GM12878 (cell line): ENCODE data around the gene TMSB10. TPM values are rescaled to one million over a fixed set of nuclear protein-coding genes. Genes with fewer than 3 reads are reported as not detected.

Source experiments
- ATAC-seq: fragments of 200-7000 bp; cut with Tn5 transposase; 3 replicates; pipeline ENCODE4 v1.9.1; 2020; ENCODE audit warnings: mild to moderate bottlenecking, moderate library complexity
- BruUV-seq: library from RNA; stranded (reverse); fragments of 400-500 nt; replicated peaks from 2 replicates; lab custom pipeline; 2021; lab: Mats Ljungman, UMichigan
- CTCF ChIA-PET: fragments of 300-600 bp; sonication (Branson Sonifier 250); formaldehyde crosslinking; extraction: SDS; loops from one replicate; lab custom pipeline; 2021; ENCODE audit warnings: inconsistent platforms; lab: Yijun Ruan, JAX
- POLR2A ChIA-PET: fragments of 350-600 bp; formaldehyde crosslinking; extraction: SDS; loops from one replicate; lab custom pipeline; 2021; ENCODE audit warnings: inconsistent platforms; lab: Charles Lee
- RAD21 ChIA-PET: fragments of 300-600 bp; sonication (Branson Sonifier 250); formaldehyde crosslinking; loops from one replicate; lab custom pipeline; 2023; ENCODE audit warnings: antibody characterized with exemption; ENCODE audit not compliant: unreplicated experiment; lab: Charles Lee
- SMC1A ChIA-PET: fragments of 300-600 bp; sonication (Branson Sonifier 250); formaldehyde crosslinking; loops from one replicate; lab custom pipeline; 2023; ENCODE audit not compliant: unreplicated experiment, uncharacterized antibody; lab: Charles Lee
- DNase-seq: peaks from one replicate; pipeline ENCODE4 v3.0.0-alpha.2; 2011; ENCODE audit warnings: low read depth, low spot score
- FAIRE-seq: peaks from 3 replicates; lab custom pipeline; 2011; peaks lifted over from hg19 to GRCh38; lab: Jason Lieb, UNC
- H2AFZ ChIP-seq: 2 replicates; pipeline ENCODE4 v1.6.0; 2011; ENCODE audit warnings: low read depth, low read length, control low read depth; ENCODE audit not compliant: control insufficient read depth
- H3K27ac ChIP-seq: 2 replicates; pipeline ENCODE4 v1.5.1; 2011; ENCODE audit warnings: control low read depth; ENCODE audit not compliant: control insufficient read depth, insufficient read depth
- H3K27me3 ChIP-seq, 2 experiments: replicated peaks in 1 of 2; 2 replicates each; pipeline versions ENCODE4 v1.6.0 to v1.6.1; 2011; ENCODE audit warnings: low read length in 1 of 2; ENCODE audit not compliant: control insufficient read depth in 2 of 2, insufficient read depth in 2 of 2
- H3K36me3 ChIP-seq, 2 experiments: 2 replicates each; pipeline ENCODE4 v1.5.1; 2011; ENCODE audit warnings: low read length in 1 of 2; ENCODE audit not compliant: control insufficient read depth in 2 of 2, insufficient read depth in 2 of 2
- H3K4me1 ChIP-seq: 2 replicates; pipeline ENCODE4 v1.6.1; 2011; ENCODE audit warnings: mild to moderate bottlenecking, low read length, moderate library complexity, mixed read lengths; ENCODE audit not compliant: control insufficient read depth, insufficient read depth
- H3K4me2 ChIP-seq: 2 replicates; pipeline ENCODE4 v1.6.0; 2011; ENCODE audit warnings: control low read depth; ENCODE audit not compliant: control insufficient read depth, insufficient read depth
- H3K4me3 ChIP-seq: fragments of 200-600 bp; sonication (generic); 2 replicates; pipeline ENCODE4 v1.5.1; 2016
- H3K79me2 ChIP-seq: 2 replicates; pipeline ENCODE4 v1.6.0; 2011; ENCODE audit warnings: low read length; ENCODE audit not compliant: control insufficient read depth, insufficient read depth
- H3K9ac ChIP-seq: 2 replicates; pipeline ENCODE4 v1.8.0; 2011; ENCODE audit warnings: low read length, control low read depth, mixed read lengths; ENCODE audit not compliant: control insufficient read depth, insufficient read depth
- H3K9me3 ChIP-seq: replicated peaks from 3 replicates; pipeline ENCODE4 v1.5.1; 2011; ENCODE audit warnings: mild to moderate bottlenecking, low read length; ENCODE audit not compliant: control insufficient read depth, insufficient read depth
- H4K20me1 ChIP-seq: 2 replicates; pipeline ENCODE4 v1.6.0; 2011; ENCODE audit not compliant: control insufficient read depth, insufficient read depth
- BCLAF1 ChIP-seq: fragments of 450-650 bp; IDR thresholded peaks from 2 replicates; pipeline ENCODE4 v1.6.1; 2017; ENCODE audit warnings: antibody characterized with exemption, mild to moderate bottlenecking, moderate library complexity
- BRCA1 ChIP-seq: IDR thresholded peaks from 2 replicates; pipeline ENCODE4 v1.6.1; 2011; ENCODE audit warnings: low read depth, low read length, improper control_type of control experiment
- EZH2 ChIP-seq: IDR thresholded peaks from 2 replicates; pipeline ENCODE4 v1.6.1; 2012; ENCODE audit warnings: low read depth, mild to moderate bottlenecking, control low read depth, inconsistent platforms, low read length, borderline replicate concordance; ENCODE audit not compliant: control insufficient read depth
- NFYA ChIP-seq: IDR thresholded peaks from 2 replicates; pipeline ENCODE4 v1.6.1; 2011; ENCODE audit warnings: low read depth, mild to moderate bottlenecking, low read length, improper control_type of control experiment, borderline replicate concordance
- POLR2AphosphoS5 ChIP-seq: IDR thresholded peaks from 2 replicates; pipeline ENCODE4 v1.6.1; 2011; ENCODE audit warnings: mild to moderate bottlenecking, low read length, inconsistent platforms
- RB1 ChIP-seq: fragments of 450-650 bp; formaldehyde crosslinking; IDR thresholded peaks from 2 replicates; pipeline ENCODE4 v1.6.1; 2017; ENCODE audit warnings: mild to moderate bottlenecking, borderline replicate concordance
- SMAD1 ChIP-seq: fragments of 450-650 bp; IDR thresholded peaks from 2 replicates; pipeline ENCODE4 v1.6.1; 2018; ENCODE audit warnings: mild to moderate bottlenecking, low read depth; ENCODE audit not compliant: partially characterized antibody
- SPI1 ChIP-seq: IDR thresholded peaks from 2 replicates; pipeline ENCODE4 v1.6.1; 2011; ENCODE audit warnings: low read depth, mild to moderate bottlenecking, low read length, moderate library complexity, borderline replicate concordance; ENCODE audit not compliant: insufficient read depth
- WGBS: methylation state at CpG from one replicate; pipeline ENCODE4 v1.1.6; 2016; ENCODE audit warnings: low lambda C conversion rate; ENCODE audit not compliant: insufficient replicate concordance, insufficient coverage; ENCODE audit errors: missing lambda C conversion rate; 5-methylcytosine and 5-hydroxymethylcytosine counted together
- in situ Hi-C: fragments of 300-500 bp; cut with MboI; formaldehyde crosslinking; loops from 9 replicates; pipeline ENCODE4 v1.14.3; 2018; ENCODE audit warnings: mixed read lengths
- intact Hi-C: fragments of 100-400 bp; cut with micrococcal nuclease; formaldehyde crosslinking; loops from one replicate; pipeline ENCODE4 v1.14.2; 2022; ENCODE audit not compliant: unreplicated experiment
- polyA plus RNA-seq, 11 experiments: library from polyadenylated mRNA; depleted of rRNA in 4 of 11; unstranded in 6 of 11; stranded (reverse) in 5 of 11; fragments of >200 nt; fragmentation: Nextera tagmentation in 4 of 11; fragmentation: Illumina TruSeq in 1 of 11; extraction: Ambion mirVana in 4 of 11; extraction: Trizol in 1 of 11; gene quantifications; 1 replicate in 1 of 11; 2 replicates in 10 of 11; pipeline versions ENCODE4 v1.2.1 to v1.2.3, GENCODE V29; 2011 to 2016; ENCODE audit warnings: inconsistent platforms in 2 of 11, missing spikeins in 2 of 11, low read depth in 1 of 11
- total RNA-seq, 4 experiments: library from RNA; depleted of rRNA in 3 of 4; stranded (reverse); fragments of >200 nt in 3 of 4; fragmentation: Illumina TruSeq in 1 of 4; extraction: Trizol in 1 of 4; gene quantifications; 2 replicates each; pipeline versions ENCODE4 v1.2.1 to v1.2.3, GENCODE V29; 2013 to 2021
- TF ChIP-seq, protein P1 (sequence below): fragments of 450-650 bp; IDR thresholded peaks from 2 replicates; pipeline ENCODE4 v1.6.1; 2017; ENCODE audit warnings: borderline replicate concordance

The TMSB10 gene
- total and polyA plus RNA-seq, 10 of the 15 experiments (the other 5 are each of a cell fraction or from before 2014, with no cell fraction given) = 1,406 to 4,860 (median 3,381) TPM

DNA sequence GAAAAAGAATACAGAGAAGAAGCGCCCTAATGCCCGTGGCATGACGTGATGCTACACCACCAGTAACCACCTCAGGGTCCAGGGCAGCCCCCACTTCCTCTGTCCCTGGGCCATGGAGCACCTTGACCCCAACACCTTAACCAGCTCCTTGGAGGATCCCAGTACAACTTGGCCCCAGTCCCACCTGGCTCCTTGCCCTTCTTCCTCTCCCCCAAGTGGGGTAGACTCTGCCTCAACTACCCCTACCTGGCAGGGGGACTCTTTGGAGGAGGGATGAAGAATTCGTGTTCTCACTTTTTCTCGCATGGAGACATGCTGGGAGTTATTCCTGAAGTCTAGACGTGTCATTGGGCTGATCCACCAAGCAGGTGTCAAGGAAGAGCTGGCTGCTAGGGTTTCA lies 43.5 kb upstream of the TMSB10 start:
- SMC1A ChIA-PET = interaction anchor here (0.5 to 2.1 kb wide), 6 partner anchors 11 to 335 kb away, joined by 3 to 8 read pairs (median 3); no protein-coding TSS in a partner anchor

More for the DNA sequence above, 43.5 kb upstream of the TMSB10 start:
- no TSS peak for BruUV-seq
- no peak for FAIRE-seq
- no peaks in the 10 kb centered on the region for H4K20me1 ChIP-seq
- in situ Hi-C loops (no loop called here), intact Hi-C loops (loop anchor here (5.0 kb wide), 1 partner anchor 230 kb away; no protein-coding TSS in a partner anchor)
- H3K9me3 ChIP-seq = no peaks in the 10 kb centered on the region
- 2% methylated on average over 6 of the region's 6 CpGs for WGBS
- ChIA-PET CTCF (interaction anchor here (0.7 to 6.5 kb wide), 6 partner anchors 20 to 365 kb away, joined by 3 to 41 read pairs (median 4); no protein-coding TSS in a partner anchor), RAD21 (interaction anchor here (1.0 to 2.1 kb wide), 5 partner anchors 20 to 365 kb away, joined by 3 to 7 read pairs (median 4); no protein-coding TSS in a partner anchor), POLR2A (no interaction called here)
- no peak overlapping the region for H3K9ac ChIP-seq
- H3K79me2 ChIP-seq = no peaks in the 10 kb centered on the region
- no peaks in the 10 kb centered on the region for H3K27me3 ChIP-seq
- H3K4me3 ChIP-seq = no peak overlapping the region
- ATAC-seq = no peak
- no peak for TF ChIP-seq EZH2
- no peak for TF ChIP-seq NFYA
- no peak for TF ChIP-seq POLR2AphosphoS5
- no peak for TF ChIP-seq SPI1
- no peak for TF ChIP-seq RB1
- TF ChIP-seq, protein P1, sequence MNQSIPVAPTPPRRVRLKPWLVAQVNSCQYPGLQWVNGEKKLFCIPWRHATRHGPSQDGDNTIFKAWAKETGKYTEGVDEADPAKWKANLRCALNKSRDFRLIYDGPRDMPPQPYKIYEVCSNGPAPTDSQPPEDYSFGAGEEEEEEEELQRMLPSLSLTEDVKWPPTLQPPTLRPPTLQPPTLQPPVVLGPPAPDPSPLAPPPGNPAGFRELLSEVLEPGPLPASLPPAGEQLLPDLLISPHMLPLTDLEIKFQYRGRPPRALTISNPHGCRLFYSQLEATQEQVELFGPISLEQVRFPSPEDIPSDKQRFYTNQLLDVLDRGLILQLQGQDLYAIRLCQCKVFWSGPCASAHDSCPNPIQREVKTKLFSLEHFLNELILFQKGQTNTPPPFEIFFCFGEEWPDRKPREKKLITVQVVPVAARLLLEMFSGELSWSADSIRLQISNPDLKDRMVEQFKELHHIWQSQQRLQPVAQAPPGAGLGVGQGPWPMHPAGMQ = no peak
- no peak for TF ChIP-seq BRCA1
- TF ChIP-seq SMAD1 = no peak
- no peak for TF ChIP-seq BCLAF1
- no peak overlapping the region for H3K27ac ChIP-seq
- no peak overlapping the region for H2AFZ ChIP-seq
- H3K36me3 ChIP-seq = no peaks in the 10 kb centered on the region; a peak in 1 of 4 replicates
- H3K4me1 ChIP-seq = no peaks in the 10 kb centered on the region
- no peak overlapping the region for H3K4me2 ChIP-seq
- no peak for DNase-seq
